ENCODE data around the gene PRR20E.

DNA sequence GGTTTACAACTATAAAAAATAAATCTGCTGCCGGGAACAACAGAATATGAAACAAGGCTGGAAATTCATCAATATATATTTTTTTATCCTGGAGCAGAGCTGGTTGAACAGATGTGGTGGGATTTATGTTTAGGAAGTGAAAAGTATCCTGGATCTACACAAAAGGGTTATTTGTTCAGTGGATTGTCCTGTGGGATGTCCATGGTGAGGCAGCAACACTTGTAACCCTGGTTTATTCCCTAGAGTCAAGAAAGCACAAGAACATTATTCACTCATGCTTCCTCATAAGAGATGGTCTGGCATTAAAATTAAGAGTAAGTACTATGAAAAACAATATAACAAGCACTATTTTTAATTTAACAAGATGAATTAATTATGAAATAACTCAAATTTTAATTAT is 46.0 kb downstream of the PRR20E start:
- TF ChIP-seq, protein P1, sequence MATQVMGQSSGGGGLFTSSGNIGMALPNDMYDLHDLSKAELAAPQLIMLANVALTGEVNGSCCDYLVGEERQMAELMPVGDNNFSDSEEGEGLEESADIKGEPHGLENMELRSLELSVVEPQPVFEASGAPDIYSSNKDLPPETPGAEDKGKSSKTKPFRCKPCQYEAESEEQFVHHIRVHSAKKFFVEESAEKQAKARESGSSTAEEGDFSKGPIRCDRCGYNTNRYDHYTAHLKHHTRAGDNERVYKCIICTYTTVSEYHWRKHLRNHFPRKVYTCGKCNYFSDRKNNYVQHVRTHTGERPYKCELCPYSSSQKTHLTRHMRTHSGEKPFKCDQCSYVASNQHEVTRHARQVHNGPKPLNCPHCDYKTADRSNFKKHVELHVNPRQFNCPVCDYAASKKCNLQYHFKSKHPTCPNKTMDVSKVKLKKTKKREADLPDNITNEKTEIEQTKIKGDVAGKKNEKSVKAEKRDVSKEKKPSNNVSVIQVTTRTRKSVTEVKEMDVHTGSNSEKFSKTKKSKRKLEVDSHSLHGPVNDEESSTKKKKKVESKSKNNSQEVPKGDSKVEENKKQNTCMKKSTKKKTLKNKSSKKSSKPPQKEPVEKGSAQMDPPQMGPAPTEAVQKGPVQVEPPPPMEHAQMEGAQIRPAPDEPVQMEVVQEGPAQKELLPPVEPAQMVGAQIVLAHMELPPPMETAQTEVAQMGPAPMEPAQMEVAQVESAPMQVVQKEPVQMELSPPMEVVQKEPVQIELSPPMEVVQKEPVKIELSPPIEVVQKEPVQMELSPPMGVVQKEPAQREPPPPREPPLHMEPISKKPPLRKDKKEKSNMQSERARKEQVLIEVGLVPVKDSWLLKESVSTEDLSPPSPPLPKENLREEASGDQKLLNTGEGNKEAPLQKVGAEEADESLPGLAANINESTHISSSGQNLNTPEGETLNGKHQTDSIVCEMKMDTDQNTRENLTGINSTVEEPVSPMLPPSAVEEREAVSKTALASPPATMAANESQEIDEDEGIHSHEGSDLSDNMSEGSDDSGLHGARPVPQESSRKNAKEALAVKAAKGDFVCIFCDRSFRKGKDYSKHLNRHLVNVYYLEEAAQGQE (IDR thresholded peaks at IDR 0.05; ENCODE audit: unreplicated experiment), result no peak
- TF ChIP-seq, protein P2, sequence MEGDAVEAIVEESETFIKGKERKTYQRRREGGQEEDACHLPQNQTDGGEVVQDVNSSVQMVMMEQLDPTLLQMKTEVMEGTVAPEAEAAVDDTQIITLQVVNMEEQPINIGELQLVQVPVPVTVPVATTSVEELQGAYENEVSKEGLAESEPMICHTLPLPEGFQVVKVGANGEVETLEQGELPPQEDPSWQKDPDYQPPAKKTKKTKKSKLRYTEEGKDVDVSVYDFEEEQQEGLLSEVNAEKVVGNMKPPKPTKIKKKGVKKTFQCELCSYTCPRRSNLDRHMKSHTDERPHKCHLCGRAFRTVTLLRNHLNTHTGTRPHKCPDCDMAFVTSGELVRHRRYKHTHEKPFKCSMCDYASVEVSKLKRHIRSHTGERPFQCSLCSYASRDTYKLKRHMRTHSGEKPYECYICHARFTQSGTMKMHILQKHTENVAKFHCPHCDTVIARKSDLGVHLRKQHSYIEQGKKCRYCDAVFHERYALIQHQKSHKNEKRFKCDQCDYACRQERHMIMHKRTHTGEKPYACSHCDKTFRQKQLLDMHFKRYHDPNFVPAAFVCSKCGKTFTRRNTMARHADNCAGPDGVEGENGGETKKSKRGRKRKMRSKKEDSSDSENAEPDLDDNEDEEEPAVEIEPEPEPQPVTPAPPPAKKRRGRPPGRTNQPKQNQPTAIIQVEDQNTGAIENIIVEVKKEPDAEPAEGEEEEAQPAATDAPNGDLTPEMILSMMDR (conservative IDR thresholded peaks at IDR 0.05; ENCODE audit: low read depth in 2 of 2), result no peak
- TF ChIP-seq EZH2 (IDR thresholded peaks at IDR 0.05; ENCODE audit: low read depth, unreplicated experiment) (no peak), JUNB (IDR thresholded peaks at IDR 0.05; ENCODE audit: unreplicated experiment) (no peak), EZH2phosphoT487 (IDR thresholded peaks at IDR 0.05; ENCODE audit: unreplicated experiment) (no peak), ZNF331 (CRISPR knock-in tag; IDR thresholded peaks at IDR 0.05; ENCODE audit: low read depth) (no peak), POLR2AphosphoS5 (IDR thresholded peaks at IDR 0.05; ENCODE audit: low read depth) (no peak), CREB1 (CRISPR knock-in tag; IDR thresholded peaks at IDR 0.05; ENCODE audit: low read depth) (no peak)
- TF ChIP-seq, protein P3, sequence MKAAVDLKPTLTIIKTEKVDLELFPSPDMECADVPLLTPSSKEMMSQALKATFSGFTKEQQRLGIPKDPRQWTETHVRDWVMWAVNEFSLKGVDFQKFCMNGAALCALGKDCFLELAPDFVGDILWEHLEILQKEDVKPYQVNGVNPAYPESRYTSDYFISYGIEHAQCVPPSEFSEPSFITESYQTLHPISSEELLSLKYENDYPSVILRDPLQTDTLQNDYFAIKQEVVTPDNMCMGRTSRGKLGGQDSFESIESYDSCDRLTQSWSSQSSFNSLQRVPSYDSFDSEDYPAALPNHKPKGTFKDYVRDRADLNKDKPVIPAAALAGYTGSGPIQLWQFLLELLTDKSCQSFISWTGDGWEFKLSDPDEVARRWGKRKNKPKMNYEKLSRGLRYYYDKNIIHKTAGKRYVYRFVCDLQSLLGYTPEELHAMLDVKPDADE (IDR thresholded peaks at IDR 0.05), result no peak
